NB4 (cell line): ENCODE data around the gene CC2D1A.
"Not testable (repeated sequence)": the region's sequence is repeated elsewhere in the genome, so short reads cannot be mapped to it uniquely, and the experiment has no call there.

Source experiments
- CTCF ChIP-seq: IDR thresholded peaks from one replicate; pipeline ENCODE4 v1.5.1; 2012; ENCODE audit warnings: low read depth, low read length
- MAX ChIP-seq: IDR thresholded peaks from 2 replicates; pipeline ENCODE4 v1.6.1; 2011; ENCODE audit warnings: low read depth, low read length
- POLR2A ChIP-seq: IDR thresholded peaks from 2 replicates; pipeline ENCODE4 v1.6.1; 2011; ENCODE audit warnings: mild to moderate bottlenecking; ENCODE audit not compliant: insufficient read length; ENCODE audit errors: extremely low read depth

- not testable (repeated sequence) for TF ChIP-seq CTCF, POLR2A, MAX
These were observed 16.1 kb downstream of the CC2D1A start for GRCh38 chr19:13922118-13922517.
